H9 (cell line): Measurements from ENCODE around the gene SERPINB10. TPM values are rescaled to one million over a fixed set of nuclear protein-coding genes. Genes with fewer than 3 reads are reported as not detected.

Experiments used
- DNase-seq: peaks from one replicate; pipeline ENCODE4 v3.0.0-alpha.2; 2017
- H2AFZ ChIP-seq: one replicate; pipeline ENCODE4 v1.6.1; 2013; ENCODE audit warnings: mild to moderate bottlenecking, low read length, control low read depth, moderate library complexity
- H2AK5ac ChIP-seq: 2 replicates; pipeline ENCODE4 v1.6.1; 2013; ENCODE audit warnings: low read length, control low read depth, mixed read lengths; ENCODE audit not compliant: insufficient read length
- H2BK120ac ChIP-seq: one replicate; pipeline ENCODE4 v1.6.1; 2013; ENCODE audit warnings: low read depth, mild to moderate bottlenecking, low read length, control low read depth, inconsistent platforms; ENCODE audit not compliant: poor library complexity, severe bottlenecking
- H2BK12ac ChIP-seq: 2 replicates; pipeline ENCODE4 v1.6.1; 2013; ENCODE audit warnings: low read length, control low read depth, mixed read lengths, low read depth; ENCODE audit not compliant: insufficient read length
- H2BK15ac ChIP-seq: 2 replicates; pipeline ENCODE4 v1.6.1; 2013; ENCODE audit warnings: low read depth, low read length, control low read depth
- H2BK20ac ChIP-seq: one replicate; pipeline ENCODE4 v1.6.1; 2013; ENCODE audit warnings: low read depth, mild to moderate bottlenecking, low read length, control low read depth, inconsistent platforms; ENCODE audit not compliant: poor library complexity, severe bottlenecking
- H2BK5ac ChIP-seq: 2 replicates; pipeline ENCODE4 v1.6.1; 2013; ENCODE audit warnings: low read length, control low read depth, mixed read lengths; ENCODE audit not compliant: insufficient read length
- H3K14ac ChIP-seq: 2 replicates; pipeline ENCODE4 v1.6.1; 2013; ENCODE audit warnings: low read length, control low read depth; ENCODE audit not compliant: insufficient read depth
- H3K18ac ChIP-seq: 2 replicates; pipeline ENCODE4 v1.6.1; 2013; ENCODE audit warnings: low read depth, mild to moderate bottlenecking, mixed read lengths, low read length, control low read depth; ENCODE audit not compliant: insufficient read length
- H3K23ac ChIP-seq: 2 replicates; pipeline ENCODE4 v1.6.1; 2013; ENCODE audit warnings: low read length, control low read depth, mixed read lengths, low read depth; ENCODE audit not compliant: insufficient read length
- H3K23me2 ChIP-seq: 2 replicates; pipeline ENCODE4 v1.6.1; 2013; ENCODE audit warnings: low read depth, mild to moderate bottlenecking, mixed read lengths, low read length, control low read depth; ENCODE audit not compliant: insufficient read length, poor library complexity, severe bottlenecking
- H3K27ac ChIP-seq: 2 replicates; pipeline ENCODE4 v1.5.1; 2013; ENCODE audit warnings: low read length, control low read depth, mixed read lengths, low read depth; ENCODE audit not compliant: insufficient read length
- H3K27me3 ChIP-seq: 2 replicates; pipeline ENCODE4 v1.6.1; 2013; ENCODE audit warnings: low read length, control low read depth, inconsistent platforms; ENCODE audit not compliant: insufficient read depth
- H3K4ac ChIP-seq: 2 replicates; pipeline ENCODE4 v1.6.1; 2013; ENCODE audit warnings: low read depth, mild to moderate bottlenecking, control low read depth, inconsistent platforms, low read length, moderate library complexity
- H3K4me1 ChIP-seq: 2 replicates; pipeline ENCODE4 v1.6.1; 2013; ENCODE audit warnings: low read length, control low read depth, inconsistent platforms; ENCODE audit not compliant: insufficient read depth
- H3K4me2 ChIP-seq: 2 replicates; pipeline ENCODE4 v1.6.1; 2013; ENCODE audit warnings: low read length, control low read depth, mixed read lengths; ENCODE audit not compliant: insufficient read length, insufficient read depth
- H3K56ac ChIP-seq: 2 replicates; pipeline ENCODE4 v1.6.1; 2013; ENCODE audit warnings: low read depth, mild to moderate bottlenecking, mixed read lengths, low read length, control low read depth; ENCODE audit not compliant: insufficient read length
- H3K79me1 ChIP-seq: 2 replicates; pipeline ENCODE4 v1.6.1; 2013; ENCODE audit warnings: low read depth, mild to moderate bottlenecking, moderate library complexity, low read length, control low read depth, inconsistent platforms; ENCODE audit not compliant: insufficient read depth, poor library complexity, severe bottlenecking
- H3K79me2 ChIP-seq: 2 replicates; pipeline ENCODE4 v1.6.1; 2013; ENCODE audit warnings: low read length, control low read depth, inconsistent platforms; ENCODE audit not compliant: insufficient read depth
- H3K9ac ChIP-seq: 2 replicates; pipeline ENCODE4 v1.6.1; 2013; ENCODE audit warnings: low read length, control low read depth, mixed read lengths; ENCODE audit not compliant: insufficient read length; ENCODE audit errors: extremely low read depth
- H3K9me3 ChIP-seq: one replicate; pipeline ENCODE4 v1.6.1; 2013; ENCODE audit warnings: low read depth, low read length, inconsistent platforms; ENCODE audit not compliant: control insufficient read depth
- H3T11ph ChIP-seq: one replicate; pipeline ENCODE4 v1.6.1; 2013; ENCODE audit warnings: mild to moderate bottlenecking, low read length, control low read depth, inconsistent platforms
- H4K20me1 ChIP-seq: one replicate; pipeline ENCODE4 v1.6.1; 2013; ENCODE audit not compliant: control insufficient read depth, insufficient read length, insufficient read depth
- H4K5ac ChIP-seq: 2 replicates; pipeline ENCODE4 v1.6.1; 2013; ENCODE audit warnings: low read depth, mild to moderate bottlenecking, mixed read lengths, low read length, control low read depth; ENCODE audit not compliant: insufficient read length
- H4K8ac ChIP-seq: replicated peaks from 2 replicates; pipeline ENCODE4 v1.6.1; 2013; ENCODE audit warnings: low read length, control low read depth, mixed read lengths, low read depth; ENCODE audit not compliant: insufficient read length
- H4K91ac ChIP-seq: 2 replicates; pipeline ENCODE4 v1.6.1; 2013; ENCODE audit warnings: low read depth, mild to moderate bottlenecking, moderate library complexity, mixed read lengths, low read length, control low read depth; ENCODE audit not compliant: insufficient read length
- H3K27ac Mint-ChIP-seq, 3 experiments: 2 replicates in 2 of 3; 3 replicates in 1 of 3; pipeline ENCODE4 v1.8.0; 2020 to 2021; ENCODE audit warnings: mixed read lengths in 3 of 3, mild to moderate bottlenecking in 1 of 3, moderate library complexity in 1 of 3
- H3K27me3 Mint-ChIP-seq: 2 replicates; pipeline ENCODE4 v1.8.0; 2021; ENCODE audit warnings: low read depth, mild to moderate bottlenecking, moderate library complexity, mixed read lengths
- H3K36me3 Mint-ChIP-seq, 3 experiments: 2 replicates in 2 of 3; 3 replicates in 1 of 3; pipeline ENCODE4 v1.8.0; 2020 to 2021; ENCODE audit warnings: low read depth in 3 of 3, mixed read lengths in 3 of 3; ENCODE audit not compliant: insufficient read depth in 1 of 3
- H3K4me1 Mint-ChIP-seq, 2 experiments: 2 replicates each; pipeline ENCODE4 v1.8.0; 2020; ENCODE audit warnings: mixed read lengths in 2 of 2
- H3K4me3 Mint-ChIP-seq, 2 experiments: 2 replicates in 1 of 2; 3 replicates in 1 of 2; pipeline ENCODE4 v1.8.0; 2020 to 2021; ENCODE audit warnings: mild to moderate bottlenecking in 2 of 2, mixed read lengths in 2 of 2, moderate library complexity in 1 of 2
- H3K9me3 Mint-ChIP-seq, 2 experiments: 2 replicates in 1 of 2; 3 replicates in 1 of 2; pipeline ENCODE4 v1.8.0; 2020; ENCODE audit warnings: mild to moderate bottlenecking in 2 of 2, mixed read lengths in 2 of 2, moderate library complexity in 1 of 2
- CTCF ChIP-seq: fragments of 200-600 bp; sonication (generic); conservative IDR thresholded peaks from 3 replicates; pipeline ENCODE4 v1.8.0; 2021; ENCODE audit warnings: antibody characterized with exemption, mild to moderate bottlenecking
- WGBS: extraction: QIAGEN DNeasy Blood & Tissue Kit; methylation state at CpG from one replicate; pipeline ENCODE4 v1.1.7; 2013; ENCODE audit warnings: missing lambda C conversion rate, low lambda C conversion rate, mixed read lengths; ENCODE audit not compliant: insufficient read length; ENCODE audit errors: extremely low coverage; 5-methylcytosine and 5-hydroxymethylcytosine counted together
- total RNA-seq: library from RNA; stranded (reverse); gene quantifications from 2 replicates; pipeline ENCODE4 v1.2.1, GENCODE V29; 2021

The SERPINB10 gene
- total RNA-seq, 1 experiment from 2014 or later: not detected

- no peaks in the 10 kb centered on the region for H3K9me3 ChIP-seq
- no peak overlapping the region for H2BK15ac ChIP-seq
- no peaks in the 10 kb centered on the region for H3K79me2 ChIP-seq
- H4K5ac ChIP-seq: no peak overlapping the region
- H2BK12ac ChIP-seq: no peak overlapping the region
- no peak overlapping the region for H3K23ac ChIP-seq
- H4K20me1 ChIP-seq: no peaks in the 10 kb centered on the region
- H3K14ac ChIP-seq: no peak overlapping the region
- no peaks in the 10 kb centered on the region for H3K4me1 ChIP-seq
- no peak overlapping the region for H2AK5ac ChIP-seq
- no peak overlapping the region for H4K91ac ChIP-seq
- no peak overlapping the region for H3K9ac ChIP-seq
- H3K9me3 Mint-ChIP-seq: no peaks in the 10 kb centered on the region
- H3K27ac ChIP-seq: no peak overlapping the region
- H3K4me2 ChIP-seq: no peak overlapping the region
- H3K27ac Mint-ChIP-seq: no peak overlapping the region
- H3K36me3 Mint-ChIP-seq: no peaks in the 10 kb centered on the region
- H2BK120ac ChIP-seq: no peak overlapping the region
- H2BK5ac ChIP-seq: no peak overlapping the region
- no peak overlapping the region for H3K18ac ChIP-seq
- no peaks in the 10 kb centered on the region for H3K23me2 ChIP-seq
- H3T11ph ChIP-seq: no peak overlapping the region
- H3K4ac ChIP-seq: no peak overlapping the region
- no peak for TF ChIP-seq CTCF
- no peaks in the 10 kb centered on the region for H3K79me1 ChIP-seq
- H4K8ac ChIP-seq: no peak overlapping the region
- WGBS: no CpG with 5 or more reads among the region's 3 CpGs
- H3K4me3 Mint-ChIP-seq: no peak overlapping the region
- no peaks in the 10 kb centered on the region for H3K27me3 Mint-ChIP-seq
- no peak for DNase-seq
- H3K4me1 Mint-ChIP-seq: no peaks in the 10 kb centered on the region
- H3K27me3 ChIP-seq: no peaks in the 10 kb centered on the region
- H2BK20ac ChIP-seq: no peak overlapping the region
- no peak overlapping the region for H2AFZ ChIP-seq
- no peak overlapping the region for H3K56ac ChIP-seq
Observed at GRCh38 chr18:63869851-63870250, 37.9 kb upstream of the SERPINB10 start.
